Measurements from ENCODE around the gene BPGM.
"Not testable (repeated sequence)": the region's sequence is repeated elsewhere in the genome, so short reads cannot be mapped to it uniquely, and the experiment has no call there.

GRCh38 chr7:134689550-134689949 is 42.9 kb downstream of the BPGM start:
- not testable (repeated sequence) for TF ChIP-seq POLR2AphosphoS5 (IDR thresholded peaks at IDR 0.05; ENCODE audit: insufficient read depth in 1 of 2, low read depth in 1 of 2); POLR2A (IDR thresholded peaks at IDR 0.05)
